ENCODE results near the gene NTM.

The NTM gene

DNA sequence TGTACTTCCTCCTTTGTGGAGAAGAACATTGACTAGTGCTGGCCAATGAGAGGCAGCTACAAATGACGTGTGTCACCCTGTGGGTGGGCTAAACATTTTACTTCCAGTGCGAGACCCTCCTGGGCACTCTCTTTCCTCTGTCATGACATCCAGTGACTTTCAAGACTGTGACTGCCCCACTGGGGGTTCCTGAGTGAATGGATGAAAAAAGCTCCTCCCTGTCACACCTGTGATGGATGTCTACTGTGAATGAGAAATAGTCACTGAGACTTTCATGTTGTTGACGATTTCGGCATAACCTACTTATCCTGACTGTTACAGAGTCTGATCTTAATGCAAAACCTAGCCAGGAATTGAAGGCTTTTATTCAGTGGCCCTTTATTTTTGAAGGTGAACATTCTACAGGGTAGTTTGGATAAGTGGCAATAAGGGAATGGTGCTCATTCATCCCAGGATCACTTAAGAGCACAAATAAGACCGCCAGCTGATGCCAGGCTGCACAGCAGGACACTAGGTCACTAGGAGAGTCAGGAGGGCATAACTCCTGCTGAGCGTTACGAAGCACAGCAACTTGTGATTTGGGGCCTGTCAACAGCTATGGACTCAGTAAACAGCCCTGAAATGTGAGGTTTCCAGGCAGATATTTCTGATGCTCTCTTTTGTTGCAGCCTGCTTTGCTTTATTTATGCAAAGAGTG, 636.6 kb downstream of the NTM start:
- Histone ChIP-seq H3F3A (ENCODE audit: control insufficient read depth, insufficient read depth) (no peaks in the 10 kb centered on the region), H3K27me3 (ENCODE audit: control insufficient read depth, low read length) (no peaks in the 10 kb centered on the region), H3K27ac (ENCODE audit: low read depth, low read length) (no peak overlapping the region), H4K20me1 (ENCODE audit: control insufficient read depth, insufficient read depth, low read depth, low read length) (no peaks in the 10 kb centered on the region), H3K4me3 (ENCODE audit: low read length) (no peak overlapping the region), H3K9me2 (replicated peaks; ENCODE audit: control insufficient read depth, low read length) (no peaks in the 10 kb centered on the region), H3K4me2 (ENCODE audit: low read length) (no peak overlapping the region), H3K36me3 (ENCODE audit: control insufficient read depth, low read length) (no peaks in the 10 kb centered on the region), H3K9me3 (ENCODE audit: control insufficient read depth, insufficient read depth, low read length) (no peaks in the 10 kb centered on the region), H3K79me2 (ENCODE audit: control insufficient read depth, low read length) (no peaks in the 10 kb centered on the region), H3K4me1 (ENCODE audit: control insufficient read depth, low read length) (no peaks in the 10 kb centered on the region)
- TF ChIP-seq CTCF (IDR thresholded peaks at IDR 0.05; ENCODE audit: low read depth, low read length, poor library complexity, severe bottlenecking): no peak
- TF ChIP-seq EZH2phosphoT487 (IDR thresholded peaks at IDR 0.05; ENCODE audit: borderline replicate concordance, low read length): no peak

DNA sequence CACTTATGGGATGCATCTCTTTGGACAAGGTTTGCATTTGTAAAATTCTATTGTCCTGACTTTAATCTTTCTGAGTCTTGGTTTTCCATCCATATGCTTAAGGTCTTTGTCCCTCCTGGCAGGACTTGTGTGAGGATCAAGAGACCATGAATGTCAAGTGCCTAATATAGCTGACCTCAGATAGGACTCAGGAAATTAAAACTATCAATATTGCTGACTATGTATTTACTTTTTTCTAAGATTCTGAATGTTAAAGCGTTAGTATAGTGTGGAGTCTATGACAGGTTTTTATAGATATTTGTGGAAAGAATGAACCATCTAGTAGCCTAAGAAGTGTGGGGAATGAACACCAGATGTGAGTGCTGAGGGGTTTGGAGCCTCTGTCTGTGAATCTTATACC, 637.8 kb downstream of the NTM start:
- Histone ChIP-seq H4K20me1 (ENCODE audit: control insufficient read depth, insufficient read depth, low read depth, low read length) (no peaks in the 10 kb centered on the region), H3K9me2 (replicated peaks; ENCODE audit: control insufficient read depth, low read length) (no peaks in the 10 kb centered on the region), H3K27me3 (ENCODE audit: control insufficient read depth, low read length) (no peaks in the 10 kb centered on the region), H3K79me2 (ENCODE audit: control insufficient read depth, low read length) (no peaks in the 10 kb centered on the region), H3K9me3 (ENCODE audit: control insufficient read depth, insufficient read depth, low read length) (no peaks in the 10 kb centered on the region), H3K4me3 (ENCODE audit: low read length) (no peak overlapping the region), H3K4me2 (ENCODE audit: low read length) (no peak overlapping the region), H3K36me3 (ENCODE audit: control insufficient read depth, low read length) (no peaks in the 10 kb centered on the region), H3K27ac (ENCODE audit: low read depth, low read length) (no peak overlapping the region), H3F3A (ENCODE audit: control insufficient read depth, insufficient read depth) (no peaks in the 10 kb centered on the region), H3K4me1 (ENCODE audit: control insufficient read depth, low read length) (no peaks in the 10 kb centered on the region)
- TF ChIP-seq CTCF (IDR thresholded peaks at IDR 0.05; ENCODE audit: low read depth, low read length, poor library complexity, severe bottlenecking) (no peak), EZH2phosphoT487 (IDR thresholded peaks at IDR 0.05; ENCODE audit: borderline replicate concordance, low read length) (no peak)

DNA sequence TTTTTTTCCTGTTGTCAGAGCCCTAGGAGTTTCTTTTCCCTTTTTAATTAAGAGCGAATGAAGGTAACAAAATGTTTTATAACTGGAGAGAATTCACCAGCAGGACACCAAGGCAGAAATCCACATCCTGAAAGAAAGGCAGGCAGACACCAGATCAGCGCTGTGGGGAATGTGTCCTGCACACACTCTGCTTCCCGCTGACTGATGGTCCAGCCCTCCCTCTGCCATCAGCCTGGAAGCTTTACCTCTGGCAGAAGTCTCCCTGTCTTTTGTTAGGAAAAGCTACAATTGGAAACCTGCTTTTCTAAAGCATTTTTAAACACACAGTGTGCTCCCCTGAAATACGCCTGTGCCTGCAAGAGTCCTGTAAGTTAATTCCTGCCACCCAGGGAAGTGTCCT, 638.5 kb downstream of the NTM start:
- no peaks in the 10 kb centered on the region for H3K9me2 ChIP-seq (replicated peaks; ENCODE audit: control insufficient read depth, low read length)
- no peaks in the 10 kb centered on the region for H3K27me3 ChIP-seq (ENCODE audit: control insufficient read depth, low read length)
- no peaks in the 10 kb centered on the region for H3F3A ChIP-seq (ENCODE audit: control insufficient read depth, insufficient read depth)
- no peaks in the 10 kb centered on the region for H4K20me1 ChIP-seq (ENCODE audit: control insufficient read depth, insufficient read depth, low read depth, low read length)
- H3K79me2 ChIP-seq (ENCODE audit: control insufficient read depth, low read length): no peaks in the 10 kb centered on the region
- H3K4me2 ChIP-seq (ENCODE audit: low read length): no peak overlapping the region
- no peaks in the 10 kb centered on the region for H3K36me3 ChIP-seq (ENCODE audit: control insufficient read depth, low read length)
- no peak overlapping the region for H3K27ac ChIP-seq (ENCODE audit: low read depth, low read length)
- no peaks in the 10 kb centered on the region for H3K4me1 ChIP-seq (ENCODE audit: control insufficient read depth, low read length)
- no peak overlapping the region for H3K4me3 ChIP-seq (ENCODE audit: low read length)
- H3K9me3 ChIP-seq (ENCODE audit: control insufficient read depth, insufficient read depth, low read length): no peaks in the 10 kb centered on the region
- TF ChIP-seq EZH2phosphoT487 (IDR thresholded peaks at IDR 0.05; ENCODE audit: borderline replicate concordance, low read length): no peak
- TF ChIP-seq CTCF (IDR thresholded peaks at IDR 0.05; ENCODE audit: low read depth, low read length, poor library complexity, severe bottlenecking): no peak
